Upper lobe of left lung (tissue), 6 donors: ENCODE results near the gene ANKRD17. TPM values are rescaled to one million over a fixed set of nuclear protein-coding genes. Genes with fewer than 3 reads are reported as not detected.

ENCODE experiments used
- ATAC-seq, 2 donors: fragments of 200-7000 bp; cut with Tn5 transposase; one replicate each; pipeline ENCODE4 v1.9.1; 2022; ENCODE audit warnings: mild to moderate bottlenecking in 2 of 2, moderate library complexity in 2 of 2; ENCODE audit not compliant: low FRiP score in 2 of 2
- DNase-seq, 2 donors: peaks; one replicate each; pipeline ENCODE4 v3.0.0-alpha.2; 2019 to 2020
- H3K27ac ChIP-seq, 4 donors: fragments of 200-600 bp; sonication (generic); one replicate each; pipeline ENCODE4 v1.5.1; 2016 to 2019
- H3K27me3 ChIP-seq, 4 donors: fragments of 200-600 bp; sonication (generic); one replicate each; pipeline ENCODE4 v1.5.1; 2017 to 2019
- H3K36me3 ChIP-seq, 4 donors: fragments of 200-600 bp; sonication (generic); one replicate each; pipeline ENCODE4 v1.5.1; 2016 to 2019
- H3K4me1 ChIP-seq, 4 donors: fragments of 200-600 bp; sonication (generic); one replicate each; pipeline ENCODE4 v1.5.1; 2018 to 2019
- H3K4me3 ChIP-seq, 4 donors: fragments of 200-600 bp; sonication (generic); one replicate each; pipeline ENCODE4 v1.5.1; 2017 to 2019; ENCODE audit warnings: mild to moderate bottlenecking in 2 of 4, moderate library complexity in 1 of 4
- H3K9me3 ChIP-seq, 4 donors: fragments of 200-600 bp; sonication (generic); one replicate each; pipeline ENCODE4 v1.5.1; 2018 to 2019
- CTCF ChIP-seq, 6 experiments: fragments of 450-650 bp in 4 of 6; fragments of 200-600 bp in 2 of 6; sonication (generic) in 2 of 6; IDR thresholded peaks; one replicate each; pipeline ENCODE4 v1.5.1; 2016 to 2019; ENCODE audit warnings: antibody characterized with exemption in 6 of 6
- EP300 ChIP-seq, 4 donors: sonication (generic); formaldehyde crosslinking; IDR thresholded peaks; one replicate each; pipeline ENCODE4 v1.5.1; 2017; ENCODE audit warnings: antibody characterized with exemption in 4 of 4, control low read depth in 2 of 4
- POLR2A ChIP-seq, 4 donors: fragments of 450-650 bp; IDR thresholded peaks; one replicate each; pipeline ENCODE4 v1.5.1; 2016 to 2017; ENCODE audit warnings: antibody characterized with exemption in 4 of 4, mild to moderate bottlenecking in 2 of 4
- POLR2AphosphoS5 ChIP-seq, 2 donors: sonication (generic); formaldehyde crosslinking; IDR thresholded peaks; one replicate each; pipeline ENCODE4 v1.5.1; 2017; ENCODE audit warnings: antibody characterized with exemption in 2 of 2
- WGBS, 2 donors: methylation state at CpG; one replicate each; pipeline ENCODE4 v1.1.5; 2017 to 2018; 5-methylcytosine and 5-hydroxymethylcytosine counted together
- total RNA-seq, 6 donors: library from RNA; depleted of rRNA in 4 of 6; stranded (reverse); fragments of >200 nt in 4 of 6; gene quantifications; one replicate each; pipeline versions ENCODE4 v1.1.0 to v1.2.1, GENCODE V29; 2016 to 2021
- donor health status: DM: no; HTN: no; CAD: no; lungs with moderate emphysema.
- donor health status: DM: no; HTN: yes; CAD: no; lungs with severe emphysema.

Gene ANKRD17
- total RNA-seq, 6 donors from 2014 or later = 49.7 to 103 (median 61.2) TPM

- H3K27me3 ChIP-seq = no peaks in the 10 kb centered on the region
- H3K36me3 ChIP-seq = no peaks in the 10 kb centered on the region
- peaks cover 0 to 4% (median 0%) of the 10 kb centered on the region in 4 donors for H3K9me3 ChIP-seq
- TF ChIP-seq EP300 (IDR thresholded peaks at IDR 0.05) (no peak), CTCF (IDR thresholded peaks at IDR 0.05) (no peak), POLR2AphosphoS5 (IDR thresholded peaks at IDR 0.05) (no peak), POLR2A (IDR thresholded peaks at IDR 0.05) (no peak)
- H3K4me1 ChIP-seq = no peaks in the 10 kb centered on the region
- no peak overlapping the region for H3K4me3 ChIP-seq
- ATAC-seq = no peak
- WGBS, 2 donors = 95% methylated on average over 5 of the region's 5 CpGs; no CpG with 5 or more reads in 1 of the 2 donors
- H3K27ac ChIP-seq = no peak overlapping the region
- DNase-seq = no peak
These were observed 23.4 kb upstream of the ANKRD17 start for GRCh38 chr4:73281982-73282381.

- WGBS, 2 donors = 89 to 100% methylated on average over 2 of the region's 2 CpGs
- ATAC-seq (no peak), DNase-seq (no peak)
- H3K9me3 ChIP-seq = peaks cover 0 to 4% (median 0%) of the 10 kb centered on the region in 4 donors
- no peak overlapping the region for H3K4me3 ChIP-seq
- TF ChIP-seq EP300 (IDR thresholded peaks at IDR 0.05) (no peak), POLR2A (IDR thresholded peaks at IDR 0.05) (no peak), CTCF (IDR thresholded peaks at IDR 0.05) (no peak), POLR2AphosphoS5 (IDR thresholded peaks at IDR 0.05) (no peak)
- no peaks in the 10 kb centered on the region for H3K27me3 ChIP-seq
- H3K36me3 ChIP-seq = no peaks in the 10 kb centered on the region
- no peaks in the 10 kb centered on the region for H3K4me1 ChIP-seq
- H3K27ac ChIP-seq = no peak overlapping the region
These were observed 22.8 kb upstream of the ANKRD17 start for GRCh38 chr4:73281396-73281795.

- Histone ChIP-seq H3K36me3 (no peaks in the 10 kb centered on the region), H3K9me3 (peaks cover 0 to 4% (median 0%) of the 10 kb centered on the region in 4 donors), H3K27me3 (no peaks in the 10 kb centered on the region), H3K4me1 (no peaks in the 10 kb centered on the region), H3K4me3 (no peak overlapping the region), H3K27ac (no peak overlapping the region)
- DNase-seq = no peak
- TF ChIP-seq CTCF (IDR thresholded peaks at IDR 0.05) (no peak), POLR2AphosphoS5 (IDR thresholded peaks at IDR 0.05) (no peak), POLR2A (IDR thresholded peaks at IDR 0.05) (no peak), EP300 (IDR thresholded peaks at IDR 0.05) (no peak)
- ATAC-seq = no peak
- 94 to 95% methylated on average over 1 of the region's 1 CpG for WGBS, 2 donors
These were observed 18.6 kb upstream of the ANKRD17 start for GRCh38 chr4:73277201-73277600.

- no peaks in the 10 kb centered on the region for H3K36me3 ChIP-seq
- H3K27ac ChIP-seq = no peak overlapping the region
- no peaks in the 10 kb centered on the region for H3K27me3 ChIP-seq
- H3K9me3 ChIP-seq = peaks cover 0 to 4% (median 0%) of the 10 kb centered on the region in 4 donors
- H3K4me3 ChIP-seq = no peak overlapping the region
- 58 to 83% methylated on average over 1 of the region's 1 CpG for WGBS, 2 donors
- H3K4me1 ChIP-seq = no peaks in the 10 kb centered on the region
- no peak for TF ChIP-seq POLR2AphosphoS5 (IDR thresholded peaks at IDR 0.05)
- no peak for DNase-seq
- no peak for ATAC-seq
These were observed 16.7 kb upstream of the ANKRD17 start for GRCh38 chr4:73275318-73275654.

GRCh38 chr4:73272816-73273215 is 14.2 kb upstream of the ANKRD17 start:
- Histone ChIP-seq H3K4me3 (no peak overlapping the region), H3K4me1 (no peaks in the 10 kb centered on the region), H3K27ac (no peak overlapping the region), H3K36me3 (no peaks in the 10 kb centered on the region), H3K9me3 (no peaks in the 10 kb centered on the region), H3K27me3 (no peaks in the 10 kb centered on the region)
- TF ChIP-seq CTCF (IDR thresholded peaks at IDR 0.05) (no peak), EP300 (IDR thresholded peaks at IDR 0.05) (no peak), POLR2AphosphoS5 (IDR thresholded peaks at IDR 0.05) (no peak), POLR2A (IDR thresholded peaks at IDR 0.05) (no peak)
- ATAC-seq (no peak), DNase-seq (no peak)
